AG04450 (cell line): ENCODE data around the gene DNAJC7. TPM values are rescaled to one million over a fixed set of nuclear protein-coding genes. Genes with fewer than 3 reads are reported as not detected.

ENCODE experiments used
- CTCF ChIA-PET: fragments of 300-600, 350-600 bp; formaldehyde crosslinking; extraction: SDS; loops from one replicate; lab custom pipeline; 2022; ENCODE audit warnings: antibody characterized with exemption, inconsistent platforms; lab: Charles Lee
- POLR2A ChIA-PET: fragments of 350-600 bp; formaldehyde crosslinking; extraction: SDS; loops from one replicate; lab custom pipeline; 2021; ENCODE audit warnings: antibody characterized with exemption, inconsistent platforms; lab: Yijun Ruan, JAX
- DNase-seq: peaks from one replicate; pipeline ENCODE4 v3.0.0-alpha.2; 2011; ENCODE audit warnings: low read depth, low spot score
- H3K27ac ChIP-seq: one replicate; pipeline ENCODE4 v1.5.1; 2012; ENCODE audit warnings: low read depth, low read length, control low read depth
- H3K27me3 ChIP-seq: one replicate; pipeline ENCODE4 v1.6.0; 2012; ENCODE audit warnings: low read length; ENCODE audit not compliant: control insufficient read depth, insufficient read depth
- H3K4me3 ChIP-seq: 2 replicates; pipeline ENCODE4 v1.5.1; 2011; ENCODE audit warnings: mild to moderate bottlenecking, low read depth, low read length, control low read depth
- H3K9me3 ChIP-seq: 2 replicates; pipeline ENCODE4 v1.5.1; 2012; ENCODE audit warnings: low read length; ENCODE audit not compliant: control insufficient read depth, insufficient read depth
- polyA minus RNA-seq: library from RNA; depleted of rRNA, polyadenylated mRNA; stranded (reverse); fragments of >200 nt; gene quantifications from 2 replicates; pipeline ENCODE4 v1.2.3, GENCODE V29; 2011; rRNA and poly(A)+ RNA removed
- polyA plus RNA-seq: library from polyadenylated mRNA; depleted of rRNA; stranded (reverse); fragments of >200 nt; gene quantifications from 2 replicates; pipeline ENCODE4 v1.2.3, GENCODE V29; 2011; rRNA removed
- TF ChIP-seq, protein P1 (sequence below): IDR thresholded peaks from 2 replicates; pipeline ENCODE4 v1.5.1; 2011; ENCODE audit warnings: low read depth, low read length, control low read depth, inconsistent platforms

The DNAJC7 gene, protein sequence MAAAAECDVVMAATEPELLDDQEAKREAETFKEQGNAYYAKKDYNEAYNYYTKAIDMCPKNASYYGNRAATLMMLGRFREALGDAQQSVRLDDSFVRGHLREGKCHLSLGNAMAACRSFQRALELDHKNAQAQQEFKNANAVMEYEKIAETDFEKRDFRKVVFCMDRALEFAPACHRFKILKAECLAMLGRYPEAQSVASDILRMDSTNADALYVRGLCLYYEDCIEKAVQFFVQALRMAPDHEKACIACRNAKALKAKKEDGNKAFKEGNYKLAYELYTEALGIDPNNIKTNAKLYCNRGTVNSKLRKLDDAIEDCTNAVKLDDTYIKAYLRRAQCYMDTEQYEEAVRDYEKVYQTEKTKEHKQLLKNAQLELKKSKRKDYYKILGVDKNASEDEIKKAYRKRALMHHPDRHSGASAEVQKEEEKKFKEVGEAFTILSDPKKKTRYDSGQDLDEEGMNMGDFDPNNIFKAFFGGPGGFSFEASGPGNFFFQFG
- polyA plus RNA-seq (62.0 and 66.4 TPM in 2 replicates), polyA minus RNA-seq (46.4 and 57.9 TPM in 2 replicates)

DNA sequence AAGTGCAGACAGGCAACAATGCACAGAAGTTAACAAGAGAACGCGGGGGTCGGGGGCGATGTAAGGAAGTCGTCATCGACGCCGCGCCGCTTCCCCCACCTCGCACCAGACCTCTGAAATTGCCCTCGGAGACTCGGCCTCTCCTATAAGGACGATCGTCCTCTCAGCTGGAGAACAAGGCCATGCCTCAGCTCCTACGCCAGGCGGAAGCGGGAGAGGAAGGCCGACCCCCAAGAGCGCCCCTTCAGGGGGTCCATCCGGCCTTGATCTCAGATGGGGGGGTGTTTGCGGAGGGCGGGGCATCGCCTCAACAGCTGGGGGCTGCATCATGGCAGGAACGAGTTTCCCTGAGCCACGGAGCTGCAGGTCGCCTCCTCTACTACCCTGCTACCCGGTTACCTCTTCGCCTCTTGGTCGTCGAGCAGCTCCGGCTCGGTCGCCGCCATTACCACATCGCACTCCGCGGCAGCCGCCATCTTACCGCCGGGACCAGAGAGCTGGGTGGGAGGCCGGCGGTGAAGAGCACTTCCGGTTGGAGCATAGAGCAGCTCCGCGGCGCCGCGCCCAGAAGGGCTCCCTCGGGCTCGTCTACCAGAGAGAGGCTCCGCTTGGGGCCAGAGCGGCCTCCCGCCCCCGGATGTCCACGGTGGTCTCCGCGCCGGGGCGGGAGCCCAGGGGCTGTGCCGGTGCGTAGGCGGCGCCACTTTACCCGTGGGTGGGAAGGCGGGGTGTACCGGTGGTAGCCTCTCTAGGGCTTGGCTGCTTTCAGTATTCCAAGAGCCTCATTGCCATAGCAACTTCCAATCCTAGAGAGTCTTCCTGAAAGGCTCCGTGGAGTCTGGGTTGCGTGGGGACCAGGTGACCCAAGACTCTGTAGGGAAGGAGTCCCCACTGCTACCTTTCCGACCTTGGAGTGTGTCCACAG, at the start of gene DNAJC7:
Gene DNAJC7 (minus strand): TSS at position 499 of the 925 bp plus-strand sequence. CDS start 23 bp downstream, at position 476.
- Histone ChIP-seq H3K27ac (peak within 1 kb of the TSS; percentile 87), H3K9me3 (peaks cover 4% of the 10 kb centered on the region; the same call in 1 of the 2 replicates), H3K4me3 (peak within 1 kb of the TSS; percentile 99), H3K27me3 (no peaks in the 10 kb centered on the region)
- peak; percentile 68 for DNase-seq
- POLR2A ChIA-PET, result interaction anchor here (0.6 to 1.9 kb wide), 12 partner anchors 9 to 328 kb away, joined by 3 to 8 read pairs (median 5); partner anchors contain the start of genes CNP and DHX58
- CTCF ChIA-PET, result interaction anchor here (0.7 to 2.6 kb wide), 5 partner anchors 9 to 84 kb away, joined by 3 to 14 read pairs (median 4); no protein-coding TSS in a partner anchor
- TF ChIP-seq, protein P1, sequence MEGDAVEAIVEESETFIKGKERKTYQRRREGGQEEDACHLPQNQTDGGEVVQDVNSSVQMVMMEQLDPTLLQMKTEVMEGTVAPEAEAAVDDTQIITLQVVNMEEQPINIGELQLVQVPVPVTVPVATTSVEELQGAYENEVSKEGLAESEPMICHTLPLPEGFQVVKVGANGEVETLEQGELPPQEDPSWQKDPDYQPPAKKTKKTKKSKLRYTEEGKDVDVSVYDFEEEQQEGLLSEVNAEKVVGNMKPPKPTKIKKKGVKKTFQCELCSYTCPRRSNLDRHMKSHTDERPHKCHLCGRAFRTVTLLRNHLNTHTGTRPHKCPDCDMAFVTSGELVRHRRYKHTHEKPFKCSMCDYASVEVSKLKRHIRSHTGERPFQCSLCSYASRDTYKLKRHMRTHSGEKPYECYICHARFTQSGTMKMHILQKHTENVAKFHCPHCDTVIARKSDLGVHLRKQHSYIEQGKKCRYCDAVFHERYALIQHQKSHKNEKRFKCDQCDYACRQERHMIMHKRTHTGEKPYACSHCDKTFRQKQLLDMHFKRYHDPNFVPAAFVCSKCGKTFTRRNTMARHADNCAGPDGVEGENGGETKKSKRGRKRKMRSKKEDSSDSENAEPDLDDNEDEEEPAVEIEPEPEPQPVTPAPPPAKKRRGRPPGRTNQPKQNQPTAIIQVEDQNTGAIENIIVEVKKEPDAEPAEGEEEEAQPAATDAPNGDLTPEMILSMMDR, result 0 out of 2 replicates have a peak, but pooled peaks have one; percentile 6

DNA sequence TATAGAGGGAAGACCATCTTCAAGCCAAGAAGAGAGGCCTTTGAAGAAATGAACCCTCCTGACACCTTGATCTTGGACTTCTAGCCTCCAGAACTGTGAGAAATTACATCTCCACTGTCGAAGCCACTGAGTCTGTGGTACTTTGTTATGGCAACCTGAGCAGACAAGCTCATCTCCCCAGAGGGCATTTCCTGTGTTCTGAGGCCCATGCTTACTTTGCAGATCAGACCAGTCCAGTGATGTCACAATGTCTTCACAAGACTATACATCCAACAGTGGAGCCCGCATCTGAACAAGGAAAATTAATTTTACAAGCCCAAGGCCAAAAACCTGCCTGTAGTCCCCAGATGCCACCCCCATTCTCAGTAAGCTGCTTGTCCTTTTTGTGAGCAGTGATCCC, 48.0 kb upstream of the DNAJC7 start:
- TF ChIP-seq, protein P1, result no peak
- POLR2A ChIA-PET, result no interaction called here

DNA sequence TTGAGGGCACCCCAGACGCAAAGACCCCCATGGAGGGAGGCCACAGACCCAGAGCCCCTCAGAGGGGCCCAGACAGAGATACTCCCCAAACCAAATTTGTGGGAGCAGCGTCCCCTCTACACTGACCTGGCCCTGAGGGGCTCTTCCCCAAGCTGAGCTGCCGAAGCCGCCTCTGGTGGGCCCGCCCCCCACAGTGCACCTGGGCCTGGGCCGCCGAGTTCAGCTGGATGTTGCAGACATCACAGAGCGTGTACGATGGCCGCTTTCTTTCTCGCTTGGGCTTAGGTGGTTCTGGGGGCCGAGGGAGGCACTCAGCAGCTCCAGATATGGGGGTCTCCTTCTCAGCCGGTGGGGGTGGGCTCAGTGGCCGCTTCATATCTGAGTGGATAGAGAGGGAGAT, 45.4 kb upstream of the DNAJC7 start:
- Histone ChIP-seq H3K27ac (no peak overlapping the region), H3K27me3 (peaks cover 43% of the 10 kb centered on the region), H3K9me3 (no peaks in the 10 kb centered on the region; the same call in 1 of the 2 replicates), H3K4me3 (no peak overlapping the region)
- CTCF ChIA-PET, result no interaction called here
- TF ChIP-seq, protein P1, result no peak
- DNase-seq, result no peak
- POLR2A ChIA-PET, result no interaction called here

More for the DNA sequence above, 48.0 kb upstream of the DNAJC7 start:
- no peak overlapping the region for H3K4me3 ChIP-seq
- no peaks in the 10 kb centered on the region; the same call in 1 of the 2 replicates for H3K9me3 ChIP-seq
- H3K27ac ChIP-seq, result no peak overlapping the region
- DNase-seq, result no peak
- H3K27me3 ChIP-seq, result peaks cover 42% of the 10 kb centered on the region
- CTCF ChIA-PET, result interaction anchor here (0.5 to 1.2 kb wide), 7 partner anchors 11 to 53 kb away, joined by 3 to 11 read pairs (median 3); partner anchors contain the start of gene DNAJC7

DNA sequence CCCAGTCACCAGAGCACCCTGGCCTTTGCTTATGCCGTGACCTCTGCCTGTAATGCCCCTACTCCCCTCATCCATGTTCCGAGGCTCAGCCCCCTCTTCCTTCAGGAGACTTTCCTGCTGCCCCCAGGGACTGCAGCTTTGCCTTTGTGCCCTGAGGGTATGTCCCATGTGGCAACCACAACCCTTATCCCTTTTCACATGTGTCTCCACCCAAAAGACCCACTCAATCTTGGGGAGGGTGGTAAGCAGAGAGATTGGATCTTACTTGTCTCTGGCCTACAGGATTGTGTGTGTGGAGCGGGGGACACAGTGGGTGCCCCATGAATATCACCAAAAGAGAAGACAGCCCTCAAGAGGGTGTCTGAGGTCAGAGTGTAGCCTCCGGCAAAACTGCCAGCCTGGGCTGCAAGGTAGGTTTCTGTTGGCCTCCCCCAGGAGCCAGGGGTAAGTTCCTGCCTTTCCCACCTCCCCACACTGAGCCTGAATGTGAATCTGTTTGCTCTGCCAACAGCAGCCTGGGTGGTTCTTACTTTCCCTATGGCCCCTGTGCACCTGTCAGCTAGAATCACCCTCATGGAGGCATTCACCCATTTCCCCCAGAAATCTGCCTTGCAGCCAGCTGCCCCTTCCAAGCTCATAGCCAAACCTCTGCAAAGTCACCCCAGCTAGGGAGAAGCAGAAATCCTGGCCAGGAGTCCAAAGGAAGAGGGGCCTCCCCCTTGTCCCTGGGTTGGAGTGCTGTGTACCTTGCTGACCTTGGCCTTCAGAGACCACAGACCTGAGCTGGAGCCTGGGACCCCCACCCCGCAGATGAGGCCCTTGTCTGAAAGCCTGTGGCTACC, 44.6 kb upstream of the DNAJC7 start:
- no peak for DNase-seq
- TF ChIP-seq, protein P1, result no peak
- CTCF ChIA-PET, result no interaction called here

More for the DNA sequence above, 44.6 kb upstream of the DNAJC7 start:
- Histone ChIP-seq H3K27me3 (peaks cover 43% of the 10 kb centered on the region), H3K9me3 (no peaks in the 10 kb centered on the region; the same call in 1 of the 2 replicates), H3K4me3 (no peak overlapping the region), H3K27ac (no peak overlapping the region)
- POLR2A ChIA-PET, result no interaction called here
